Measurements from ENCODE around the gene DCLK1.

DCLK1 gene

GRCh38 chr13:35760735-35761281 is 370.4 kb downstream of the DCLK1 start:
- DNase-seq (ENCODE audit: low read depth in 2 of 2), result no peak

GRCh38 chr13:35747594-35747993 is 383.6 kb downstream of the DCLK1 start:
- no peak for DNase-seq (ENCODE audit: low read depth in 2 of 2)

GRCh38 chr13:35744566-35745178 is 386.5 kb downstream of the DCLK1 start:
- no peak for DNase-seq (ENCODE audit: low read depth in 2 of 2)

- no peak for DNase-seq (ENCODE audit: low read depth in 2 of 2)
These were observed 387.0 kb downstream of the DCLK1 start for GRCh38 chr13:35744144-35744543.

- no peak for DNase-seq (ENCODE audit: low read depth in 2 of 2)
These were observed 388.0 kb downstream of the DCLK1 start for GRCh38 chr13:35743165-35743564.

- no peak for DNase-seq (ENCODE audit: low read depth in 2 of 2)
These were observed 389.5 kb downstream of the DCLK1 start for GRCh38 chr13:35741657-35742056.

- no peak for DNase-seq (ENCODE audit: low read depth in 2 of 2)
These were observed 394.3 kb downstream of the DCLK1 start for GRCh38 chr13:35736876-35737275.

- DNase-seq (ENCODE audit: low read depth in 2 of 2), result no peak
These were observed 397.4 kb downstream of the DCLK1 start for GRCh38 chr13:35733827-35734226.

GRCh38 chr13:35732565-35732964 is 398.6 kb downstream of the DCLK1 start:
- DNase-seq (ENCODE audit: low read depth in 2 of 2), result no peak

- DNase-seq (ENCODE audit: low read depth in 2 of 2), result no peak
These were observed 399.7 kb downstream of the DCLK1 start for GRCh38 chr13:35731471-35731870.

GRCh38 chr13:35729926-35730627 is 401.1 kb downstream of the DCLK1 start:
- no peak for DNase-seq (ENCODE audit: low read depth in 2 of 2)

- DNase-seq (ENCODE audit: low read depth in 2 of 2), result no peak
These were observed 403.3 kb downstream of the DCLK1 start for GRCh38 chr13:35727881-35728280.

GRCh38 chr13:35724446-35724845 is 406.7 kb downstream of the DCLK1 start:
- no peak for DNase-seq (ENCODE audit: low read depth in 2 of 2)

- no peak for DNase-seq (ENCODE audit: low read depth in 2 of 2)
These were observed 407.4 kb downstream of the DCLK1 start for GRCh38 chr13:35723821-35724220.

GRCh38 chr13:35723053-35723461 is 408.1 kb downstream of the DCLK1 start:
- DNase-seq (ENCODE audit: low read depth in 2 of 2), result no peak

GRCh38 chr13:35722458-35723052 is 408.6 kb downstream of the DCLK1 start:
- no peak for DNase-seq (ENCODE audit: low read depth in 2 of 2)

- no peak for DNase-seq (ENCODE audit: low read depth in 2 of 2)
These were observed 410.3 kb downstream of the DCLK1 start for GRCh38 chr13:35720690-35721554.

GRCh38 chr13:35720290-35720689 is 410.9 kb downstream of the DCLK1 start:
- DNase-seq (ENCODE audit: low read depth in 2 of 2), result no peak

All from stimulated activated CD8-positive, alpha-beta memory T cell treated with anti-CD3 and anti-CD28 coated beads, Interleukin-15, amount 100 ng/mL, for 4 hours (primary cell).